SK-N-SH (cell line): Measurements from ENCODE around the gene PTPRD.

Experiments used
- CHD2 ChIP-seq: fragments of 150-350 bp; IDR thresholded peaks from 2 replicates; pipeline ENCODE4 v1.6.1; 2018; ENCODE audit warnings: low read length; ENCODE audit not compliant: partially characterized antibody
- EP300 ChIP-seq, 2 experiments: IDR thresholded peaks; 2 replicates each; pipeline versions ENCODE4 v1.4.0 to v1.6.1; 2012; ENCODE audit warnings: borderline replicate concordance in 1 of 2, low read depth in 1 of 2, low read length in 1 of 2
- EZH2phosphoT487 ChIP-seq: fragments of 200-600 bp; sonication (generic); IDR thresholded peaks from 2 replicates; pipeline ENCODE4 v1.6.1; 2017; ENCODE audit warnings: low read depth, mixed run types, mild to moderate bottlenecking, antibody characterized with exemption, moderate library complexity, borderline replicate concordance
- FOXM1 ChIP-seq: IDR thresholded peaks from 2 replicates; pipeline ENCODE4 v1.4.0; 2012; ENCODE audit warnings: low read depth, mild to moderate bottlenecking
- GABPA ChIP-seq: IDR thresholded peaks from 2 replicates; pipeline ENCODE4 v1.4.0; 2012; ENCODE audit warnings: low read depth, mild to moderate bottlenecking
- TAF1 ChIP-seq: IDR thresholded peaks from 2 replicates; pipeline ENCODE4 v1.6.1; 2012; ENCODE audit warnings: low read depth, mild to moderate bottlenecking, low read length, moderate library complexity, borderline replicate concordance
- TF ChIP-seq, protein P1 (sequence below): fragments of 200-600 bp; sonication (generic); IDR thresholded peaks from 2 replicates; pipeline ENCODE4 v1.6.1; 2017; ENCODE audit warnings: antibody characterized with exemption, mild to moderate bottlenecking, moderate library complexity
- TF ChIP-seq, protein P2 (sequence below): IDR thresholded peaks from 2 replicates; pipeline ENCODE4 v1.6.1; 2012; ENCODE audit warnings: mild to moderate bottlenecking, low read depth, low read length, moderate library complexity
- TF ChIP-seq, protein P3 (sequence below): IDR thresholded peaks from 2 replicates; pipeline ENCODE4 v1.4.0; 2012; ENCODE audit warnings: low read depth

DNA sequence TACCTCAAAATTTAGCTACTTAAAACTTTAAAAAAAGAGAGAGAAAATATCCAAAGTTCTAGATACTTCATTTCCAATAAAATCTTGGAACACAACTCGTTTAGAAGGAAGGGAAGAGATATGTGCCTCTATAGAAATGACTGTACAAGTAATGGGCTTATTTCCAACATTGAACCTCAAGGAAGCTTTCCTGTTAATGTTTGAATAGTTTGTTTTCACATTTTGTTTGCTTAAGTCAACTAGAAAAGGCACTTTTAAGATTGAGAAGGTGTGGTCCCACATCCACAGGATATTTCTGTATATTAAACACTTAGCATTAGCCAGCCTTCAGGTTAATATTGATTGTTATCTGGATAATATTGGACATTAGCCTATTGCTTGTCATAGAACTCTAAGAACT is 384.7 kb downstream of the PTPRD start:
- TF ChIP-seq TAF1, result no peak
- TF ChIP-seq EP300 (IDR thresholded peaks at IDR 0.05; ENCODE audit: borderline replicate concordance in 1 of 2, low read depth in 1 of 2, low read length in 1 of 2), result no peak
- TF ChIP-seq, protein P1, sequence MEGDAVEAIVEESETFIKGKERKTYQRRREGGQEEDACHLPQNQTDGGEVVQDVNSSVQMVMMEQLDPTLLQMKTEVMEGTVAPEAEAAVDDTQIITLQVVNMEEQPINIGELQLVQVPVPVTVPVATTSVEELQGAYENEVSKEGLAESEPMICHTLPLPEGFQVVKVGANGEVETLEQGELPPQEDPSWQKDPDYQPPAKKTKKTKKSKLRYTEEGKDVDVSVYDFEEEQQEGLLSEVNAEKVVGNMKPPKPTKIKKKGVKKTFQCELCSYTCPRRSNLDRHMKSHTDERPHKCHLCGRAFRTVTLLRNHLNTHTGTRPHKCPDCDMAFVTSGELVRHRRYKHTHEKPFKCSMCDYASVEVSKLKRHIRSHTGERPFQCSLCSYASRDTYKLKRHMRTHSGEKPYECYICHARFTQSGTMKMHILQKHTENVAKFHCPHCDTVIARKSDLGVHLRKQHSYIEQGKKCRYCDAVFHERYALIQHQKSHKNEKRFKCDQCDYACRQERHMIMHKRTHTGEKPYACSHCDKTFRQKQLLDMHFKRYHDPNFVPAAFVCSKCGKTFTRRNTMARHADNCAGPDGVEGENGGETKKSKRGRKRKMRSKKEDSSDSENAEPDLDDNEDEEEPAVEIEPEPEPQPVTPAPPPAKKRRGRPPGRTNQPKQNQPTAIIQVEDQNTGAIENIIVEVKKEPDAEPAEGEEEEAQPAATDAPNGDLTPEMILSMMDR, result no peak
- no peak for TF ChIP-seq CHD2
- no peak for TF ChIP-seq GABPA
- TF ChIP-seq, protein P2, sequence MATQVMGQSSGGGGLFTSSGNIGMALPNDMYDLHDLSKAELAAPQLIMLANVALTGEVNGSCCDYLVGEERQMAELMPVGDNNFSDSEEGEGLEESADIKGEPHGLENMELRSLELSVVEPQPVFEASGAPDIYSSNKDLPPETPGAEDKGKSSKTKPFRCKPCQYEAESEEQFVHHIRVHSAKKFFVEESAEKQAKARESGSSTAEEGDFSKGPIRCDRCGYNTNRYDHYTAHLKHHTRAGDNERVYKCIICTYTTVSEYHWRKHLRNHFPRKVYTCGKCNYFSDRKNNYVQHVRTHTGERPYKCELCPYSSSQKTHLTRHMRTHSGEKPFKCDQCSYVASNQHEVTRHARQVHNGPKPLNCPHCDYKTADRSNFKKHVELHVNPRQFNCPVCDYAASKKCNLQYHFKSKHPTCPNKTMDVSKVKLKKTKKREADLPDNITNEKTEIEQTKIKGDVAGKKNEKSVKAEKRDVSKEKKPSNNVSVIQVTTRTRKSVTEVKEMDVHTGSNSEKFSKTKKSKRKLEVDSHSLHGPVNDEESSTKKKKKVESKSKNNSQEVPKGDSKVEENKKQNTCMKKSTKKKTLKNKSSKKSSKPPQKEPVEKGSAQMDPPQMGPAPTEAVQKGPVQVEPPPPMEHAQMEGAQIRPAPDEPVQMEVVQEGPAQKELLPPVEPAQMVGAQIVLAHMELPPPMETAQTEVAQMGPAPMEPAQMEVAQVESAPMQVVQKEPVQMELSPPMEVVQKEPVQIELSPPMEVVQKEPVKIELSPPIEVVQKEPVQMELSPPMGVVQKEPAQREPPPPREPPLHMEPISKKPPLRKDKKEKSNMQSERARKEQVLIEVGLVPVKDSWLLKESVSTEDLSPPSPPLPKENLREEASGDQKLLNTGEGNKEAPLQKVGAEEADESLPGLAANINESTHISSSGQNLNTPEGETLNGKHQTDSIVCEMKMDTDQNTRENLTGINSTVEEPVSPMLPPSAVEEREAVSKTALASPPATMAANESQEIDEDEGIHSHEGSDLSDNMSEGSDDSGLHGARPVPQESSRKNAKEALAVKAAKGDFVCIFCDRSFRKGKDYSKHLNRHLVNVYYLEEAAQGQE, result no peak
- TF ChIP-seq EZH2phosphoT487, result no peak
- no peak for TF ChIP-seq FOXM1
- TF ChIP-seq, protein P3, sequence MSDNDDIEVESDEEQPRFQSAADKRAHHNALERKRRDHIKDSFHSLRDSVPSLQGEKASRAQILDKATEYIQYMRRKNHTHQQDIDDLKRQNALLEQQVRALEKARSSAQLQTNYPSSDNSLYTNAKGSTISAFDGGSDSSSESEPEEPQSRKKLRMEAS, result no peak
